ENCODE measurements around the gene INTS6.

DNA sequence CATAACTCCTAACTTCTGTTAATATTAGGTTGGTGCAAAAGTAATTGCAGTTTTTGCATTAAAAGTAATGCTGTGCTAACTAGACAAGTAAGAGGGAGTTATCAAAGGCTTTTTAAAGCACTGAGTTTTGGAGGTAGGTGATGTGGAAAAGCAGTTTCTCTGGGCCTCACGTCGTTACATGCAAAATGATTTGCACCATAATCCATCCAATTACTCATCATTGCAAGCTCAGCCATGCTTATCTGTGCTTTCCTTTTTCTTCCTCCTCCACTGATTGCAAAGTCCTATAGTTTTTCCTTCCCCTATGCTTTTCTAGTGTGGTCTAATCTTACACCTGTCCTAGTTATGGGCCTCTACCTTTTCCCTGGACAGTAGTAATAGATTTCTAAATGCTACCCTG is 35.4 kb upstream of the INTS6 start:
- TF ChIP-seq, protein P1, sequence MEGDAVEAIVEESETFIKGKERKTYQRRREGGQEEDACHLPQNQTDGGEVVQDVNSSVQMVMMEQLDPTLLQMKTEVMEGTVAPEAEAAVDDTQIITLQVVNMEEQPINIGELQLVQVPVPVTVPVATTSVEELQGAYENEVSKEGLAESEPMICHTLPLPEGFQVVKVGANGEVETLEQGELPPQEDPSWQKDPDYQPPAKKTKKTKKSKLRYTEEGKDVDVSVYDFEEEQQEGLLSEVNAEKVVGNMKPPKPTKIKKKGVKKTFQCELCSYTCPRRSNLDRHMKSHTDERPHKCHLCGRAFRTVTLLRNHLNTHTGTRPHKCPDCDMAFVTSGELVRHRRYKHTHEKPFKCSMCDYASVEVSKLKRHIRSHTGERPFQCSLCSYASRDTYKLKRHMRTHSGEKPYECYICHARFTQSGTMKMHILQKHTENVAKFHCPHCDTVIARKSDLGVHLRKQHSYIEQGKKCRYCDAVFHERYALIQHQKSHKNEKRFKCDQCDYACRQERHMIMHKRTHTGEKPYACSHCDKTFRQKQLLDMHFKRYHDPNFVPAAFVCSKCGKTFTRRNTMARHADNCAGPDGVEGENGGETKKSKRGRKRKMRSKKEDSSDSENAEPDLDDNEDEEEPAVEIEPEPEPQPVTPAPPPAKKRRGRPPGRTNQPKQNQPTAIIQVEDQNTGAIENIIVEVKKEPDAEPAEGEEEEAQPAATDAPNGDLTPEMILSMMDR (IDR thresholded peaks at IDR 0.05; ENCODE audit: low read depth, low read length, poor library complexity, severe bottlenecking) = no peak
- TF ChIP-seq EZH2phosphoT487 (IDR thresholded peaks at IDR 0.05; ENCODE audit: borderline replicate concordance, low read length) = no peak
